Gastroesophageal sphincter (tissue), 4 donors: Measurements from ENCODE around the gene ELOA. TPM values are rescaled to one million over a fixed set of nuclear protein-coding genes. Genes with fewer than 3 reads are reported as not detected.

Experiments
- ATAC-seq: fragments of 150-250 bp; one replicate; pipeline ENCODE4 v1.9.1; 2016; ENCODE audit warnings: mild to moderate bottlenecking, moderate library complexity
- H3K27ac ChIP-seq, 4 donors: fragments of 200-600 bp; sonication (generic) in 3 of 4; 1 replicate in 3 of 4; 2 replicates in 1 of 4; pipeline ENCODE4 v1.5.1; 2016 to 2019
- H3K27me3 ChIP-seq: fragments of 200-600 bp; sonication (generic); one replicate; pipeline ENCODE4 v1.5.1; 2019
- H3K36me3 ChIP-seq, 2 donors: fragments of 200-600 bp; sonication (generic); one replicate each; pipeline ENCODE4 v1.5.1; 2019; ENCODE audit warnings: control low read depth in 1 of 2
- H3K4me1 ChIP-seq, 3 donors: fragments of 200-600 bp; sonication (generic); 1 replicate in 2 of 3; 2 replicates in 1 of 3; pipeline ENCODE4 v1.5.1; 2016 to 2019; ENCODE audit warnings: control low read depth in 2 of 3
- H3K4me3 ChIP-seq, 2 donors: fragments of 200-600 bp; sonication (generic); one replicate each; pipeline ENCODE4 v1.5.1; 2019; ENCODE audit warnings: mild to moderate bottlenecking in 1 of 2, moderate library complexity in 1 of 2
- H3K9me3 ChIP-seq, 3 donors: fragments of 200-600 bp; sonication (generic); one replicate each; pipeline ENCODE4 v1.5.1; 2017 to 2019; ENCODE audit warnings: control low read depth in 2 of 3
- CTCF ChIP-seq, 4 experiments: fragments of 200-600 bp in 2 of 4; fragments of 450-650 bp in 2 of 4; sonication (generic) in 1 of 4; IDR thresholded peaks; one replicate each; pipeline ENCODE4 v1.5.1; 2017 to 2019; ENCODE audit warnings: antibody characterized with exemption in 4 of 4, mild to moderate bottlenecking in 2 of 4, moderate library complexity in 2 of 4
- EP300 ChIP-seq: sonication (generic); formaldehyde crosslinking; IDR thresholded peaks from one replicate; pipeline ENCODE4 v1.6.1; 2017; ENCODE audit warnings: antibody characterized with exemption, mild to moderate bottlenecking
- POLR2A ChIP-seq, 2 donors: fragments of 450-650 bp; IDR thresholded peaks; one replicate each; pipeline ENCODE4 v1.6.1; 2017; ENCODE audit warnings: antibody characterized with exemption in 2 of 2, mild to moderate bottlenecking in 2 of 2, moderate library complexity in 1 of 2
- POLR2AphosphoS5 ChIP-seq: sonication (generic); formaldehyde crosslinking; IDR thresholded peaks from one replicate; pipeline ENCODE4 v1.6.1; 2017; ENCODE audit warnings: antibody characterized with exemption
- WGBS, 2 donors: methylation state at CpG; one replicate each; pipeline ENCODE4 v1.1.5; 2018; ENCODE audit warnings: low coverage in 1 of 2; 5-methylcytosine and 5-hydroxymethylcytosine counted together
- total RNA-seq, 4 donors: library from RNA; depleted of rRNA; stranded (reverse); fragments of >200 nt; gene quantifications; one replicate each; pipeline ENCODE4 v1.1.0, GENCODE V29; 2016

Gene ELOA
- total RNA-seq, 4 donors from 2014 or later = 37.8 to 41.9 (median 41.4) TPM

- H3K36me3 ChIP-seq = peaks cover 0 to 53% of the 10 kb centered on the region in 2 donors
- no peak overlapping the region for H3K27ac ChIP-seq
- 76 to 89% methylated on average over 8 to 9 of the region's 20 CpGs for WGBS, 2 donors
- H3K9me3 ChIP-seq = no peaks in the 10 kb centered on the region
- ATAC-seq = no peak
- H3K4me1 ChIP-seq = peaks cover 0 to 42% (median 24%) of the 10 kb centered on the region in 3 donors
- H3K4me3 ChIP-seq = no peak overlapping the region
- TF ChIP-seq EP300 (no peak), POLR2A (IDR thresholded peaks at IDR 0.05) (no peak), CTCF (IDR thresholded peaks at IDR 0.05) (no peak), POLR2AphosphoS5 (no peak)
- no peaks in the 10 kb centered on the region for H3K27me3 ChIP-seq
Measured at GRCh38 chr1:23797478-23798448, 54.5 kb downstream of the ELOA start.

GRCh38 chr1:23798662-23799142, 55.4 kb downstream of the ELOA start:
- no peak for TF ChIP-seq EP300
- TF ChIP-seq POLR2A (IDR thresholded peaks at IDR 0.05) = no peak
- no peak for TF ChIP-seq CTCF (IDR thresholded peaks at IDR 0.05)
- TF ChIP-seq POLR2AphosphoS5 = no peak
- H3K27me3 ChIP-seq = no peaks in the 10 kb centered on the region
- H3K9me3 ChIP-seq = no peaks in the 10 kb centered on the region
- peak overlapping the region in 3 of 4 donors; percentile 87 to 94 (median 93) for H3K27ac ChIP-seq
- WGBS, 2 donors = no CpG with 5 or more reads among the region's 12 CpGs
- H3K36me3 ChIP-seq = peaks cover 0 to 53% of the 10 kb centered on the region in 2 donors
- H3K4me3 ChIP-seq = no peak overlapping the region
- ATAC-seq = no peak
- peaks cover 0 to 32% (median 15%) of the 10 kb centered on the region in 3 donors for H3K4me1 ChIP-seq

GRCh38 chr1:23799255-23799569, 55.9 kb downstream of the ELOA start:
- 70% methylated on average over 2 of the region's 7 CpGs; no CpG with 5 or more reads in 1 of the 2 donors for WGBS, 2 donors
- H3K4me1 ChIP-seq = peaks cover 0 to 27% (median 15%) of the 10 kb centered on the region in 3 donors
- H3K27ac ChIP-seq = peak overlapping the region in 3 of 4 donors; percentile 87 to 94 (median 93)
- no peaks in the 10 kb centered on the region for H3K9me3 ChIP-seq
- TF ChIP-seq POLR2A (IDR thresholded peaks at IDR 0.05) (no peak), CTCF (IDR thresholded peaks at IDR 0.05) (no peak), EP300 (no peak), POLR2AphosphoS5 (no peak)
- peaks cover 0 to 53% of the 10 kb centered on the region in 2 donors for H3K36me3 ChIP-seq
- no peaks in the 10 kb centered on the region for H3K27me3 ChIP-seq
- no peak for ATAC-seq
- peak overlapping the region in 1 of 2 donors; percentile 78 for H3K4me3 ChIP-seq

- Histone ChIP-seq H3K4me1 (peaks cover 0 to 27% (median 15%) of the 10 kb centered on the region in 3 donors), H3K27me3 (no peaks in the 10 kb centered on the region), H3K9me3 (no peaks in the 10 kb centered on the region), H3K4me3 (peak overlapping the region; percentile 47 to 78), H3K27ac (peak overlapping the region; percentile 12 to 94 (median 90)), H3K36me3 (peaks cover 0 to 51% of the 10 kb centered on the region in 2 donors)
- WGBS, 2 donors = 6% methylated on average over 3 of the region's 48 CpGs; no CpG with 5 or more reads in 1 of the 2 donors
- peak; percentile 26 for ATAC-seq
- TF ChIP-seq CTCF (IDR thresholded peaks at IDR 0.05) (no peak), EP300 (no peak), POLR2AphosphoS5 (peak; percentile 41), POLR2A (IDR thresholded peaks at IDR 0.05) (peak in 1 of 2 donors; percentile 25)
Measured at GRCh38 chr1:23799570-23800399, 56.5 kb downstream of the ELOA start.
